Stimulated activated CD8-positive, alpha-beta memory T cell treated with anti-CD3 and anti-CD28 coated beads, Interleukin-15, amount 100 ng/mL, for 4 hours (primary cell): ENCODE measurements around the gene ASIC5.
"Not testable (repeated sequence)": the region's sequence is repeated elsewhere in the genome, so short reads cannot be mapped to it uniquely, and the experiment has no call there.

ENCODE experiments used
- DNase-seq, 2 donors: peaks; one replicate each; pipeline ENCODE4 v3.0.0-alpha.2; 2020; ENCODE audit warnings: low read depth in 2 of 2

The ASIC5 gene

DNA sequence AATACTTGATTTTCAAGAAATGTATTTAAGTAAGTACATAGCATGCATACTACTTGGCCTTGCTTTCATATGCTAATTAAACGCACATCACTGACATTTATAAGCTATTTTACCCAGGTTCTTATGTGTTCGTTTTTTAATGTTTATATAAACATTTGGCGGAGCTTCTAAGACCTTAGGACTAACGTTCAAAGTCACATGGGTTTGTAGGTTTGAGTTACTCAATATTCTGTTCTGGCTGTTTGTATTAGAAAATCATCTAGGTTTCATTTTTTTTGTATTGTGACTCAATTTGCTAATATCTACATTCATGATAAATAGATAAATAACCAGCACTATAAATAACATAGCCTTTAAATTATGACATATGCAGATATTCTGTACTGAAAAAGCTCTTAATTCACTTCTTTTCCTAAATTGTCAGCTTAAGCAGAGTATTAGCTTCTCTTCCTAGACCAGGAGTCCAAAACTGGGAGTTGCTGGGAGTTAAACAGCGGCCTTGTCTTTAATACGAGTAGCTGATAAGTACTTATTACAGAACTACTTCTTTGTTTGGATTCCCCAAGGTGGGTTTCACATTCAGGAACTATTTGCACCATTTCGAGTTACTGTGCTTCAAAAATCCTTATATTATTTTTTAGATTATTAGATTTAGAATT lies 65.3 kb downstream of the ASIC5 start:
- DNase-seq, result no peak

DNA sequence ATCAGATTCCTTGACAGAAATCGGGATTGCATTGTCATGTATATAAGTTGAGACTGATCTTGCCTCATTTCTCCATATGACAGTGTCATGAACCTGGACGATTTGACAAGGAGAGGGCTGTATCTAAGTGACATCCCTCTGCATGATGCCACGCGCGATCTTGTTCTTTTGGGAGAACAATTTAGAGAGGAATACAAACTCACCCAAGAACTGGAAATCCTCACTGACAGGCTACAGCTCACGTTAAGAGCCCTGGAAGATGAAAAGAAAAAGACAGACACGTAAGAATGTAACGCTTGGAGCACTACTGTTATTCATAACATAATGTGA lies 66.3 kb downstream of the ASIC5 start:
- no peak for DNase-seq

DNA sequence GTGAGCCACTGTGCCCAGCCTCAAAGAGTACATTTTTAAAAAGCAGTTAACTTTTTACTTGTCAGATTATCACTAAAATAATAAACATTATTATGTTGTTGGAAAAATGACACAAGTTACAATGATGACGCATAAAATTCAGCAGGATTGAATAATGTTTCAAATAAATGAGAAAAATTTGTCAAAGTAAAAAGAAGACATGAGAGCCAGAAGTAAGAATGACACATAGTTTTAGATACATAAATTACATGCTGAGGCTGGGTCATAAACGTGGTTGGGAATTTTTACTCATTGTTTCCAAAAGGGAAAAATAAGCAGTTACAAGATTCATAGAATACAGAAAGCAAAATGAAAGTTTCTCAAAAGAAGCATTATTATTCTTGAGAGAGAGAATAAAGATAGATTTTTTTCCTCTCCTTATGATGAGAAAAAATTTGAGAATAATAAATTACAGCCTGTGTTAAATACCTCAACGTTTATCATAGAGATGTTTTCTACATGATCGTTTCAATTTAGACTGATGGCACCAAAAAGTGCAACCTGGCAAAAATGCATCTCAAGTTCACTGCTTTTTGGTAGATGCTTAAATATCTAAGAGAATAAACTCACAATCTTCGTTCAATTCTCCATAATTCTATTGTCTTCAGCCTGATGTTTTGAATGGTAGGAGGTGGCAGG lies 66.8 kb downstream of the ASIC5 start:
- no peak for DNase-seq

DNA sequence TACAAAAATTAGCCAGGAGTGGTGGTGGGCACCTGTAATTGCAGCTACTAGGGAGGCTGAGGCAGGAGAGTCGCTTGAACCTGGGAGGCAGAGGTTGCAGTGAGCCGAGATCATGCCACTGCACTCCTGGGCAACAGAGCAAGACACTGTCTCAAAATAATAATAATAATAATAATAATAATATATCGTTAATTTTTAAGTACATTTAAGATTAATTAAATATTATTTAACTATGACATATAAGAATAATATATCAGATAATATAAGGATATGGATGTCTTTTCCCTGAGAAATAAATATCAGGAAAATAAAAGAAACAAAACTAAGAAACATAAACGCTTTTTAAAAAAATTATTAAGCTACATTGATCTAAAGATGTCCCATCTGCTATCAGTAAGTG lies 68.5 kb downstream of the ASIC5 start:
- not testable (repeated sequence) for DNase-seq

DNA sequence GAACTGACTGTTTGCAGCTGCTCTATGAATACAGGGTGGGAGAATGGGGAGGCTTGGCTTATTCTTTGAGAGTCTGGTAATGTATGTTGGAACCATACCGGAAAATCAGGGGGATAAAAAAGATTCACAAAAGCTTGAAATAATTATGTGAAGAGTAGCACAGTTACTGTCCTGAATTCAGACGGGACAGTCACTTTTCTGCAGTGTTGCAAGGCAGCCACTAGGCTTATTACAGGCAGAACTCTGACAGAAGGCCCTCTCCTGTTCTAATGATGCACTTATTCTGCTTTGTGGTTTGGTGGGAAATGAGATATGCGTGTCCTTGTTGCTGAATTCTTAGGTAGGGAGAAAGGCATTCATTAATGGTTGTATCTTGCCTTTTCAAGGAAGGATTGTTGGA lies 70.1 kb downstream of the ASIC5 start:
- no peak for DNase-seq

DNA sequence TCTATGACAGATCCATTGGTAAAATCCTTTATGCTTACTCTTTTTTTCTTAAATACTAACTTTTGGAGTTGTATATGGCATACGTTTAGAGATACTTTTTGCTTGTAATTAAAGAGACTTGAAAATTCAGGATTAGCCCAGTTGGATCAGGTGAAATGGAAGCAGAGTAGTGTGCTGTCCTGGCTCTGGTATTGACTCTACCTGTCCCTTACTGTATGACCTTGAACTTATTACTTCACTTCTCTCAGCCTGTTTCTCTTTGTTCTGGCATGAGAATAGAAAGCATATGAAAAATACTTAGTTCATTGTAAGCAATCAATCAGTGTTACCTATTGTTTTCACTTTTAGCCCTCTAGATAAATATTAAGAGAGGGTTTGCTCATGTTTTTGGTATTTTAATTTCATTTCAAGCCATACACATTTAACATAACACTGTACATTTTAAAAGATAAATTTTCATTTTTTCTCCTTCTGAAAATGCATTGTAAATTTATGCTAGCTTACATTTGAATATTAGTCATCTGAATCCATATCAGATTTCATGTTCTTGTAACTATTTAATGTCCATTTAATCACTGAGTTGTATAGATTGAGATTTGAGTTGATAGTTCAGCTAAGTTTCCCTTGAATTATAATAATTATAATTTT lies 71.4 kb downstream of the ASIC5 start:
- DNase-seq, result no peak

DNA sequence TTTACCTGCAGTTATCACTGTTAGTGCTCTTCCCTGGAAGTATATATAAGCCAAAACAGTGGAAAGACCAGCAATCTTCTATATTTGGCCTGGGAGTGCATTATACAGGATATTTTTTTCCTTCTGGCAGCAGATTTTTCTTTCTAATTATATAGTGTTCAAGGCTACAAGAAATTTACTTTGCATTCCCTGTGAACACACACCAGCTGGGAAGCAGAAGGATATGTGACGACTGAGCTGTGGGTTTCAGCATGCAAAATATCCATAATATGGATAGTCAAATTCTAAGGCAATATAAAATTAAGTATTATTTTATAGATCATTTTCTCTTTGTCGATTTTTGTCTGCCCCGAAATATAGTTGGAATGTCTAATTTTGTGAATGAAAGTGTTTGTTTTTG lies 76.1 kb downstream of the ASIC5 start:
- no peak for DNase-seq

DNA sequence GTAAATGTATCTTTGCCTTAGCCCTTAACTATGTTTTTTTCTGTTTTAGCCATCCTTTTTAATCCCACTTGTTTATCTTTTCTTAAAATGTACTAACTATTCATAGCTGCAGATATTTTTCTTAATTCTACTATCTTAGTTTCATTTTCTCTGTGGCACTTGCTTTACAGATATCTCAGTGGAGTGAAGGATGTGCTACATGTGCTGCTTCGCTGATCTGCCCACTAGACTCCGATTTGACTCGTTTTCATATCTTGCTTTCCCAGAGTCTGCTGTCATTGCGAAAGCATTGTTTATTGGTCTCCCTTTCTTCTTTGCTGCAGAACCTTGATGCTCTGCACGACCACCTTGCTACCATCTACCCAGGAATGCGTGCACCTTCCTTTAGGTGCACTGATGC lies 76.7 kb downstream of the ASIC5 start:
- no peak for DNase-seq

DNA sequence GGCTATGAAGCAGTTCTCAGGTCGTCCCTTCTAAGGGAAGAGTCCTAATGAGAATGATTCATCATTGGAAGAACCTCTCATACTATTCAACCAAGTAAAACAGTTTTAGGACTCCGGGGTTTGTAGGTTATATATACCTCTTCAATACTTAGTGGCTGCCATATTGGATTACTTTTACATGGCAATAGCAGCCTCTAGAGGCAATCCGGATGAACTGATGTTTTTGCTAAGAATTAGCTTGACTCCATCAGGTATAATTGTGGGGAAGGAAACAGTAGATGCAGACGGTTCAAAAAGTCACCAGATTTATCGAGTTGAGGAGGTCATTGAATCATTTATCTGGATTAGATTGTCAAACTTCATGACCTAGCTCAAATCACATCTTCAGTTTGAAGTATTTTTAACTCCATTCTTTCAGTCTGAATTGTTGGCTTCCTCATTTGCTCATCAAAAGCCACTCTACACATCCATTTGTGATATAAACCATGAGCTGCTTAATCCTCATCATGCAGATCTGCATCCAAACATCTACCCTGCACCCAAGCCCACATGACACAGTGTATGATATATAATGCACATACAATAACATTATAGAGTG lies 78.9 kb downstream of the ASIC5 start:
- no peak for DNase-seq

DNA sequence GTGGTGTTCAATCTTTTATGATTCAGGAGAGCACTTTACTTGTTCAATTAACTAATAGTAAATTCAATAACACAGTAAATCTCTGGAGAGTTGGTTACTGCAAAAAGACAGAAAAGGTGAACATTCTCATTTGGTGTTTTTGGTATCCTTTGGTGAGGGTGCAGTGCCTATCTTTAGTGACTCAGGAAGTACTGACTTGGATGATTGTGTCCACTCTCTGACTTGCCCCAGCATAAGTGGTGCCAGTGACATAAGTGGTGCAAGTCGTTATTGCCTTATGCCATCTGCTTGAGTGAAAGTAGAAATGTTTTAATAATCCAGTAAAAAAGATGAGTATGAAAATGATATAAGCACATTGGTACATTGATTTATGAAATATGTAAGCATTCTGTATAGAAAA lies 80.2 kb downstream of the ASIC5 start:
- DNase-seq, result no peak

DNA sequence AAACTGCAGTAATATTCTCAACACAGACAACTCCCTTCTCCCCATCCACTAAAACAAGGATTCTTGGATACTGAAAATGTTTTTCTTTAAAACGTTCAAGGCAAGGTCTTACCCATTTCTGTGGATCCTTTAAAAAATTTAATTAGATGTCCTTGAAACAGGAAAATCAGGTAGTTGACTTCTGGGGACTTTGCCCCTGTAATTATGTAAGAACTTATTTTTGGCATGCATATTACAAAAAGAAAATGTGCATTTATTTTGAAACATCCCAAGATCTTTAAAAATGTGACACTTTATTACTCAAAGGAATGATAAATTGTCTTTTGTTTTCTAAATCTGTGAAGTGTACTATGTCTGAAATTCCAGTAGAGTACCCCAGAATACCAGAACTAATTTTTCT lies 81.4 kb downstream of the ASIC5 start:
- no peak for DNase-seq

DNA sequence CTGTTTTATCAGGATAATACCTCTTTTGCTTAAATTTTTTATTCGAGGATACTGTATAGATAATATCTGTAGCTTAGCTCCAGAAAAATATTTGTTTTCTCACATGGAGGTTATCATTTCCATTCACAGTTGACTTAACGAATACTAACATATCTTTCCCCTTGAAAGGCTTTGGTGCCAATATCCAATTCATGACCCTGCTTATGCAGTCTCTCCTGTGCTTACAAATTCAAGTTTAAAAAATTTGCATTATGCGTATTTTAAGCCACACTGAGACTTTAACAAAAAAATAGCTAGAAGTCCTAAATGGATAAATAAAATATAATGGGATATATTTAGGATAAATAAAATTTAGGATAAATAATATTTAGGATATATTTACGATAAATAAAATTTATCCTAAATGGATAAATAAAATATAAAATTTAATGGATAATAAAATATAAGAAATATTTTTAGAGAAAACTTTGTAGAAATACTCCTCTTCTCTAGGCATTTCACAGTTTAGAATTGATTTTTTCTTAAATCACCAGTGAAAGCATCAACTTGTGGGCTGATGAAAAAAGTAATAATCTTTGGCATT lies 84.7 kb downstream of the ASIC5 start:
- DNase-seq, result no peak

DNA sequence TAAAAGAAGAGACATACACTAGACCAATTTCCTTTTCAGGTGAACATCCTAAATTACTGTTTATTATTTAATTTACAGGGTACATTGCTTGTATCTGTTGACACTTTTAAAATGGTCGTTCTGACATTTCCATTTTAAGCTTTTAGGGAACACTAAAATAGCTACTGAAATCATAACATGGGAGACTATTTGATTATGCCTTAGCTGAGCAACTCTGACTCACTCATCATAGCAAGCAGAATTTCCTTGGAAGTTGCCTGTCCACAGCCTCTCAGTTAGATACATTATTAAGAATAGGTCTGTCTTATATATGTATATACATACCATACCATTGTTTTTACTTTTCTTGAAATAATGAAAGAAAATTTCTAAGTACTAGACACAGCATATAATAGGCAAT lies 85.3 kb downstream of the ASIC5 start:
- no peak for DNase-seq
